ENCODE results near the gene MUCL3.

Gene MUCL3

DNA sequence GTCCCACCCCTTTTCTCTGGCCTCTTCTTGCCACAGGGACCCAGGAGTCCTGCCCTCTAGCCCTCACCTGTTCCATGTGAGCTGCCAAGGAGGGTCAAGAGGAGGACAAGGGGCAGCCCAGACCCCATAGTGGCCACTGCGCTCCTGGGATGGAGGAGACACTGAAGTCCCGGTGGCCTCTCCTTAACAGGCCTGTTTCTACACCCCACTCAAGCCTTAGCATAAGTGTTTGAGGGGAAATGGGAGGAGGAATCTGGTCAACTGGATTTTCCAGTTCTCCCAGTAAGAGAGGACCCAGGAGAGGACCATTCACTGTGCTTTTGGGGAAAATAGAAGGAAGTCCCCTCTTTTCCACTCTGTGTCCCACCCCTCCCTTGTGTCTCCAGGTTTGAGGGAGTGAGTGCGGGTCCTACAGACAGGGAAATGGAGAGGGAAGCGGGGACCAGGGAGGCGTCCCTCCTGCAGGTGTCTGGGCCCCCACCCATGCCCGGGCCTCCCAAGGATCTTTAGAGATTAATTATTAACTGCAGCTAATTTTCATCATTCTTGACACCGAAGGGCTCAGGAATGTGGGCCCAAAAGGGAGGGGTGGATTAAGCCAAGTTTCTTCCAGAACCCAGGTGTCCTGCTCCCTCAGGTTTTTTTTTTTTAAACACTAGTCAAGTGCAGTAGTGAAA lies 8.7 kb upstream of the MUCL3 start, which contains the start of gene SFTA2:
TSS of gene SFTA2 (minus strand) at position 202 of the 677 bp plus-strand sequence. CDS start at position 128, 74 bp downstream.
- no peak for DNase-seq (ENCODE audit: low read depth)
- no peak within 1 kb of the TSS for H3K4me3 ChIP-seq (ENCODE audit: low read depth, low read length)

DNA sequence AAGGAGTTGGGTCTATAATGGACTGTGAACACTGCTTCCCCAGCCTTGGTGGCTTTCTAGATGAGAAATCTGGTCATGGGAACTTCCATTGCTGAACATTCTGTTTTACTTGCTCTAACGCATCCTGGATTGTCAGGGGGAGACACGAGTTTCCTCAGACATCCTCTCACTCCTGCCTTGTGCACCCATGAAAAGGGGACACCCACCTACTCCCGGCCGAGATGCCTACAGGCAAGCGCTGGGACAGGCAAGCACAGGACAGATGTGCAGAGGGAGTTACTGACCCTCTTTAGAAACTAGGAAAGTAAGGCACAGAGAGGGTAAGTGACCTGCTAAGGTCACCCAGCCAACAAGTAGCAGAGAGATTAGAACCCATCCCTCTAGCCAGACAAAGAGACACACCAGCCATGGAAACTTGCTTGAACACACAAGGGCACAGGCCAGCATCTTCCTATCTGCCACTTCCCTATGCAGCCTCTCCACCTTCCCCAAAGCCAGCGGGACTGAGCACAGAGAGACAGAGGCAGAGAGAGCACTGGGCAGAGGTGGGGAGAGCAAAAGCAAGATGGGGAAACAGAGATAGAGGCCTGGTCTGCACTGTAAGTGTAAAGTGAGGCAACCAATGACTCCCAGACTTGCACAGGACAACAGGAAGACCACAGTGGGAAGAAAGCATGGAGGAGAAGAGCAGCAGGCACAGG lies 8.0 kb upstream of the MUCL3 start:
- H3K4me3 ChIP-seq (ENCODE audit: low read depth, low read length): no peak overlapping the region
- DNase-seq (ENCODE audit: low read depth): no peak
- no peak for TF ChIP-seq CTCF (IDR thresholded peaks at IDR 0.05; ENCODE audit: low read depth, low read length, missing control alignments)

More for the DNA sequence above, 8.7 kb upstream of the MUCL3 start, which contains the start of gene SFTA2:
- no peak for TF ChIP-seq CTCF (IDR thresholded peaks at IDR 0.05; ENCODE audit: low read depth, low read length, missing control alignments)

DNA sequence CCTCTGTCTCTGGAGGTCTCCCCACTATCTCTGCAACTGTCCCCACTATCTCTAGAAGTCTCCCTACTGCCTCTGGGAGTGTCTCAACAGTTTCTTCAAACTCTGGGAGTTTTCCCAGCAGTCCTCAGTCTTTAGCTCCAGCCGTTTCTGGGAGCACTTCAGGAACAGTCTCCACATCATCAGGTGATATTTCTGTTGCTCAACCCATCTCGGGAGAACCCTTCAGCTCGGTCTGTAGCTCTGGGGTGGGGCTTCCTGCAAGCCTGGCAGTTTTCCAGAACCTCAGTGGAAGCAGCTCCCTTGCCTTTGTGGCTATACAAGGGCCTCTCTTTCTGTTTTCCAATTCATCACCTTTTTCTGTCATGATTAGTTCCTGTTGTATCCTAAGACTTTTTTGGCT lies 5.8 kb upstream of the MUCL3 start:
- DNase-seq (ENCODE audit: low read depth): no peak
- no peak for TF ChIP-seq CTCF (IDR thresholded peaks at IDR 0.05; ENCODE audit: low read depth, low read length, missing control alignments)
- H3K4me3 ChIP-seq (ENCODE audit: low read depth, low read length): no peak overlapping the region

DNA sequence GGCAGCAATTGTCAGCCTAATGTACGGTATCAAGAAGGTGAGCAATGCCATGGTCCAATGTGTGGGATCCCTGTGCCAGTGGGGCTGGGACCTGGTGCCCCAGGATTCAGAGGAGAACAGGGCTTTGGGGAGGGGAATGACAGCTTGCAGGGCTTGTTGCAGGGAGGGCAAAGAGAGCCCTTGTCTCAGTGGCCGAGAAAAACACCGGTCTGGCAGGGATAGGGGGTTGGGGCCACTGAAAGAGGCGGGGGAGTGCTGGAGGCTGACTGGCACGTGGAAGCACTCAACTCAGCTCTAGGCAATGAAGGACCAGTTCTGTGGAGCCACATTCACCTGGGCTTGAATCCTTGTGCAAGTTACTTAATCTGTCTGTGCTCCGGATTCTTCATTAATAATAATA lies 3.5 kb upstream of the MUCL3 start:
- TF ChIP-seq CTCF (IDR thresholded peaks at IDR 0.05; ENCODE audit: low read depth, low read length, missing control alignments): no peak
- DNase-seq (ENCODE audit: low read depth): no peak
- no peak overlapping the region for H3K4me3 ChIP-seq (ENCODE audit: low read depth, low read length)

- DNase-seq (ENCODE audit: low read depth): no peak
- H3K4me3 ChIP-seq (ENCODE audit: low read depth, low read length): no peak overlapping the region
Measured at GRCh38 chr6:30938730-30939129, 2.0 kb upstream of the MUCL3 start.

GRCh38 chr6:30939473-30939872 lies 1.3 kb upstream of the MUCL3 start:
- TF ChIP-seq CTCF (IDR thresholded peaks at IDR 0.05; ENCODE audit: low read depth, low read length, missing control alignments): no peak
- H3K4me3 ChIP-seq (ENCODE audit: low read depth, low read length): no peak overlapping the region
- no peak for DNase-seq (ENCODE audit: low read depth)

More at GRCh38 chr6:30938730-30939129, 2.0 kb upstream of the MUCL3 start:
- no peak for TF ChIP-seq CTCF (IDR thresholded peaks at IDR 0.05; ENCODE audit: low read depth, low read length, missing control alignments)

Measured in GM12864 (cell line).